GM12878 (cell line): ENCODE data around the gene PRKN. TPM values are rescaled to one million over a fixed set of nuclear protein-coding genes. Genes with fewer than 3 reads are reported as not detected.

Source experiments
- ATAC-seq: fragments of 200-7000 bp; cut with Tn5 transposase; 3 replicates; pipeline ENCODE4 v1.9.1; 2020; ENCODE audit warnings: mild to moderate bottlenecking, moderate library complexity
- BruUV-seq: library from RNA; stranded (reverse); fragments of 400-500 nt; replicated peaks from 2 replicates; lab custom pipeline; 2021; lab: Mats Ljungman, UMichigan
- CTCF ChIA-PET: fragments of 300-600 bp; sonication (Branson Sonifier 250); formaldehyde crosslinking; extraction: SDS; loops from one replicate; lab custom pipeline; 2021; ENCODE audit warnings: inconsistent platforms; lab: Yijun Ruan, JAX
- POLR2A ChIA-PET: fragments of 350-600 bp; formaldehyde crosslinking; extraction: SDS; loops from one replicate; lab custom pipeline; 2021; ENCODE audit warnings: inconsistent platforms; lab: Charles Lee
- RAD21 ChIA-PET: fragments of 300-600 bp; sonication (Branson Sonifier 250); formaldehyde crosslinking; loops from one replicate; lab custom pipeline; 2023; ENCODE audit warnings: antibody characterized with exemption; ENCODE audit not compliant: unreplicated experiment; lab: Charles Lee
- SMC1A ChIA-PET: fragments of 300-600 bp; sonication (Branson Sonifier 250); formaldehyde crosslinking; loops from one replicate; lab custom pipeline; 2023; ENCODE audit not compliant: unreplicated experiment, uncharacterized antibody; lab: Charles Lee
- DNase-seq: peaks from one replicate; pipeline ENCODE4 v3.0.0-alpha.2; 2011; ENCODE audit warnings: low read depth, low spot score
- FAIRE-seq: peaks from 3 replicates; lab custom pipeline; 2011; peaks lifted over from hg19 to GRCh38; lab: Jason Lieb, UNC
- H2AFZ ChIP-seq: 2 replicates; pipeline ENCODE4 v1.6.0; 2011; ENCODE audit warnings: low read depth, low read length, control low read depth; ENCODE audit not compliant: control insufficient read depth
- H3K27ac ChIP-seq: 2 replicates; pipeline ENCODE4 v1.5.1; 2011; ENCODE audit warnings: control low read depth; ENCODE audit not compliant: control insufficient read depth, insufficient read depth
- H3K27me3 ChIP-seq, 2 experiments: replicated peaks in 1 of 2; 2 replicates each; pipeline versions ENCODE4 v1.6.0 to v1.6.1; 2011; ENCODE audit warnings: low read length in 1 of 2; ENCODE audit not compliant: control insufficient read depth in 2 of 2, insufficient read depth in 2 of 2
- H3K36me3 ChIP-seq, 2 experiments: 2 replicates each; pipeline ENCODE4 v1.5.1; 2011; ENCODE audit warnings: low read length in 1 of 2; ENCODE audit not compliant: control insufficient read depth in 2 of 2, insufficient read depth in 2 of 2
- H3K4me1 ChIP-seq: 2 replicates; pipeline ENCODE4 v1.6.1; 2011; ENCODE audit warnings: mild to moderate bottlenecking, low read length, moderate library complexity, mixed read lengths; ENCODE audit not compliant: control insufficient read depth, insufficient read depth
- H3K4me2 ChIP-seq: 2 replicates; pipeline ENCODE4 v1.6.0; 2011; ENCODE audit warnings: control low read depth; ENCODE audit not compliant: control insufficient read depth, insufficient read depth
- H3K4me3 ChIP-seq: fragments of 200-600 bp; sonication (generic); 2 replicates; pipeline ENCODE4 v1.5.1; 2016
- H3K79me2 ChIP-seq: 2 replicates; pipeline ENCODE4 v1.6.0; 2011; ENCODE audit warnings: low read length; ENCODE audit not compliant: control insufficient read depth, insufficient read depth
- H3K9ac ChIP-seq: 2 replicates; pipeline ENCODE4 v1.8.0; 2011; ENCODE audit warnings: low read length, control low read depth, mixed read lengths; ENCODE audit not compliant: control insufficient read depth, insufficient read depth
- H3K9me3 ChIP-seq: replicated peaks from 3 replicates; pipeline ENCODE4 v1.5.1; 2011; ENCODE audit warnings: mild to moderate bottlenecking, low read length; ENCODE audit not compliant: control insufficient read depth, insufficient read depth
- H4K20me1 ChIP-seq: 2 replicates; pipeline ENCODE4 v1.6.0; 2011; ENCODE audit not compliant: control insufficient read depth, insufficient read depth
- BHLHE40 ChIP-seq, 2 experiments: fragments of 450-650 bp in 1 of 2; IDR thresholded peaks; 2 replicates each; pipeline ENCODE4 v1.6.1; 2011 to 2017; ENCODE audit warnings: low read depth in 2 of 2, borderline replicate concordance in 1 of 2, improper control_type of control experiment in 1 of 2, low read length in 1 of 2, mild to moderate bottlenecking in 1 of 2
- HDAC2 ChIP-seq: fragments of 200-600 bp; sonication (generic); IDR thresholded peaks from 2 replicates; pipeline ENCODE4 v1.6.1; 2017
- IRF5 ChIP-seq: fragments of 450-650 bp; IDR thresholded peaks from 2 replicates; pipeline ENCODE4 v1.6.1; 2017; ENCODE audit warnings: borderline replicate concordance
- MTA3 ChIP-seq: IDR thresholded peaks from 2 replicates; pipeline ENCODE4 v1.6.1; 2012; ENCODE audit warnings: low read length, inconsistent platforms, borderline replicate concordance
- RELA ChIP-seq: fragments of 450-650 bp; IDR thresholded peaks from 2 replicates; pipeline ENCODE4 v1.8.0; 2014; ENCODE audit warnings: borderline replicate concordance; ENCODE audit not compliant: partially characterized antibody
- ZBTB4 ChIP-seq: fragments of 450-650 bp; formaldehyde crosslinking; IDR thresholded peaks from 2 replicates; pipeline ENCODE4 v1.4.0; 2022; ENCODE audit warnings: mild to moderate bottlenecking, moderate library complexity
- WGBS: methylation state at CpG from one replicate; pipeline ENCODE4 v1.1.6; 2016; ENCODE audit warnings: low lambda C conversion rate; ENCODE audit not compliant: insufficient replicate concordance, insufficient coverage; ENCODE audit errors: missing lambda C conversion rate; 5-methylcytosine and 5-hydroxymethylcytosine counted together
- in situ Hi-C: fragments of 300-500 bp; cut with MboI; formaldehyde crosslinking; loops from 9 replicates; pipeline ENCODE4 v1.14.3; 2018; ENCODE audit warnings: mixed read lengths
- intact Hi-C: fragments of 100-400 bp; cut with micrococcal nuclease; formaldehyde crosslinking; loops from one replicate; pipeline ENCODE4 v1.14.2; 2022; ENCODE audit not compliant: unreplicated experiment
- polyA plus RNA-seq, 11 experiments: library from polyadenylated mRNA; depleted of rRNA in 4 of 11; unstranded in 6 of 11; stranded (reverse) in 5 of 11; fragments of >200 nt; fragmentation: Nextera tagmentation in 4 of 11; fragmentation: Illumina TruSeq in 1 of 11; extraction: Ambion mirVana in 4 of 11; extraction: Trizol in 1 of 11; gene quantifications; 1 replicate in 1 of 11; 2 replicates in 10 of 11; pipeline versions ENCODE4 v1.2.1 to v1.2.3, GENCODE V29; 2011 to 2016; ENCODE audit warnings: inconsistent platforms in 2 of 11, missing spikeins in 2 of 11, low read depth in 1 of 11
- total RNA-seq, 4 experiments: library from RNA; depleted of rRNA in 3 of 4; stranded (reverse); fragments of >200 nt in 3 of 4; fragmentation: Illumina TruSeq in 1 of 4; extraction: Trizol in 1 of 4; gene quantifications; 2 replicates each; pipeline versions ENCODE4 v1.2.1 to v1.2.3, GENCODE V29; 2013 to 2021
- TF ChIP-seq, protein P1 (sequence below): fragments of 150-350 bp; IDR thresholded peaks from 2 replicates; pipeline ENCODE4 v1.6.1; 2014; ENCODE audit warnings: mild to moderate bottlenecking, low read depth, low read length
- TF ChIP-seq, protein P2 (sequence below): IDR thresholded peaks from 2 replicates; pipeline ENCODE4 v1.6.1; 2011; ENCODE audit warnings: borderline replicate concordance, low read depth, mild to moderate bottlenecking, moderate library complexity, mixed read lengths, low read length; ENCODE audit not compliant: insufficient read depth; ENCODE audit errors: extremely low read length

Gene PRKN
- total and polyA plus RNA-seq, 10 of the 15 experiments (the other 5 are each of a cell fraction or from before 2014, with no cell fraction given), result 0.06 to 0.09 TPM; not detected in 8

- no peaks in the 10 kb centered on the region for H4K20me1 ChIP-seq
- CTCF ChIA-PET, result no interaction called here
- intact Hi-C loops, result no loop called here
- POLR2A ChIA-PET, result no interaction called here
- no peak overlapping the region for H2AFZ ChIP-seq
- no TSS peak for BruUV-seq
- TF ChIP-seq HDAC2, result no peak
- TF ChIP-seq ZBTB4, result no peak
- TF ChIP-seq, all 136 proteins: peak for 0
- ATAC-seq (no peak), DNase-seq (no peak), FAIRE-seq (no peak)
- in situ Hi-C loops, result no loop called here
- Histone ChIP-seq H3K27me3 (no peaks in the 10 kb centered on the region), H3K9ac (no peak overlapping the region), H3K4me3 (no peak overlapping the region), H3K27ac (no peak overlapping the region), H3K9me3 (no peaks in the 10 kb centered on the region), H3K79me2 (no peaks in the 10 kb centered on the region), H3K4me2 (no peak overlapping the region), H3K36me3 (no peaks in the 10 kb centered on the region), H3K4me1 (no peaks in the 10 kb centered on the region)
- ChIA-PET SMC1A (no interaction called here), RAD21 (no interaction called here)
- WGBS, result 44% methylated on average over 13 of the region's 13 CpGs
Observed at GRCh38 chr6:162603231-162604015, 124.1 kb downstream of the PRKN start.

GRCh38 chr6:162602759-162603158, 124.8 kb downstream of the PRKN start:
- ChIA-PET SMC1A (no interaction called here), CTCF (no interaction called here), RAD21 (no interaction called here), POLR2A (interaction anchor here (0.6 kb wide), 1 partner anchor 196 kb away, joined by 3 read pairs; no protein-coding TSS in a partner anchor)
- in situ Hi-C loops, result no loop called here
- intact Hi-C loops, result no loop called here
- no peaks in the 10 kb centered on the region for H4K20me1 ChIP-seq
- no peak overlapping the region for H3K9ac ChIP-seq
- BruUV-seq, result no TSS peak
- 26% methylated on average over 6 of the region's 6 CpGs for WGBS
- no peak overlapping the region for H3K4me2 ChIP-seq
- no peak overlapping the region for H2AFZ ChIP-seq
- H3K27ac ChIP-seq, result no peak overlapping the region
- H3K4me3 ChIP-seq, result no peak overlapping the region
- no peaks in the 10 kb centered on the region for H3K36me3 ChIP-seq
- no peaks in the 10 kb centered on the region for H3K27me3 ChIP-seq
- FAIRE-seq (no peak), ATAC-seq (no peak), DNase-seq (no peak)
- H3K9me3 ChIP-seq, result no peaks in the 10 kb centered on the region
- no peaks in the 10 kb centered on the region for H3K79me2 ChIP-seq
- H3K4me1 ChIP-seq, result no peaks in the 10 kb centered on the region
- TF ChIP-seq, protein P1, sequence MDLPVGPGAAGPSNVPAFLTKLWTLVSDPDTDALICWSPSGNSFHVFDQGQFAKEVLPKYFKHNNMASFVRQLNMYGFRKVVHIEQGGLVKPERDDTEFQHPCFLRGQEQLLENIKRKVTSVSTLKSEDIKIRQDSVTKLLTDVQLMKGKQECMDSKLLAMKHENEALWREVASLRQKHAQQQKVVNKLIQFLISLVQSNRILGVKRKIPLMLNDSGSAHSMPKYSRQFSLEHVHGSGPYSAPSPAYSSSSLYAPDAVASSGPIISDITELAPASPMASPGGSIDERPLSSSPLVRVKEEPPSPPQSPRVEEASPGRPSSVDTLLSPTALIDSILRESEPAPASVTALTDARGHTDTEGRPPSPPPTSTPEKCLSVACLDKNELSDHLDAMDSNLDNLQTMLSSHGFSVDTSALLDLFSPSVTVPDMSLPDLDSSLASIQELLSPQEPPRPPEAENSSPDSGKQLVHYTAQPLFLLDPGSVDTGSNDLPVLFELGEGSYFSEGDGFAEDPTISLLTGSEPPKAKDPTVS, result no peak
- TF ChIP-seq RELA, result no peak
- TF ChIP-seq, protein P2, sequence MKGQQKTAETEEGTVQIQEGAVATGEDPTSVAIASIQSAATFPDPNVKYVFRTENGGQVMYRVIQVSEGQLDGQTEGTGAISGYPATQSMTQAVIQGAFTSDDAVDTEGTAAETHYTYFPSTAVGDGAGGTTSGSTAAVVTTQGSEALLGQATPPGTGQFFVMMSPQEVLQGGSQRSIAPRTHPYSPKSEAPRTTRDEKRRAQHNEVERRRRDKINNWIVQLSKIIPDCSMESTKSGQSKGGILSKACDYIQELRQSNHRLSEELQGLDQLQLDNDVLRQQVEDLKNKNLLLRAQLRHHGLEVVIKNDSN, result no peak
- TF ChIP-seq BHLHE40 (IDR thresholded peaks at IDR 0.05; ENCODE audit: borderline replicate concordance in 1 of 2, low read depth in 2 of 2, low read length in 1 of 2), result no peak
- no peak for TF ChIP-seq MTA3
- no peak for TF ChIP-seq IRF5
